K562 (cell line): ENCODE results near the gene LY6G6C. TPM values are rescaled to one million over a fixed set of nuclear protein-coding genes. Genes with fewer than 3 reads are reported as not detected.
A peak's percentile ranks its signal among the peaks of the same experiment; 100 is the strongest.

Source experiments
- AFF4 ChIP-seq: sonication (generic); formaldehyde crosslinking; IDR thresholded peaks from 2 replicates; pipeline ENCODE4 v1.8.0; 2023; ENCODE audit warnings: mild to moderate bottlenecking, missing genetic modification reagents
- ARID3B ChIP-seq: fragments of 250-450 bp; sonication (Bioruptor Pico); IDR thresholded peaks from 2 replicates; pipeline ENCODE4 v1.4.0; 2020; ENCODE audit warnings: borderline replicate concordance
- GMEB1 ChIP-seq: fragments of 250-450 bp; sonication (Bioruptor Pico); IDR thresholded peaks from 2 replicates; pipeline ENCODE4 v1.4.0; 2020; ENCODE audit warnings: mild to moderate bottlenecking
- MLX ChIP-seq, 2 experiments: fragments of 450-650 bp in 1 of 2; sonication (generic) in 1 of 2; formaldehyde crosslinking; conservative IDR thresholded peaks; 2 replicates each; pipeline versions ENCODE4 v1.4.0 to v1.8.1; 2020 to 2022; ENCODE audit warnings: mild to moderate bottlenecking in 1 of 2, missing genetic modification reagents in 1 of 2
- REST ChIP-seq, 2 experiments: fragments of 450-650 bp; formaldehyde crosslinking in 1 of 2; IDR thresholded peaks; 2 replicates each; pipeline versions ENCODE4 v1.4.0 to v1.6.1; 2014 to 2020; ENCODE audit warnings: mild to moderate bottlenecking in 2 of 2, borderline replicate concordance in 1 of 2, low read depth in 1 of 2
- ZNF639 ChIP-seq, 2 experiments: fragments of 200-800 bp in 1 of 2; sonication (Bioruptor generic) in 1 of 2; sonication (generic) in 1 of 2; formaldehyde crosslinking in 1 of 2; IDR thresholded peaks in 1 of 2; conservative IDR thresholded peaks in 1 of 2; 2 replicates each; pipeline versions ENCODE4 v1.5.0 to v1.6.1; 2016 to 2020; ENCODE audit warnings: missing compliant biosample characterization in 1 of 2, missing genetic modification characterization in 1 of 2, missing genetic modification reagents in 1 of 2
- polyA plus RNA-seq, 8 experiments: library from polyadenylated mRNA; depleted of rRNA in 4 of 8; stranded (reverse) in 5 of 8; unstranded in 3 of 8; fragments of >200 nt; fragmentation: Nextera tagmentation in 2 of 8; fragmentation: Illumina TruSeq in 1 of 8; extraction: Ambion mirVana in 2 of 8; extraction: Trizol in 1 of 8; gene quantifications; 2 replicates each; pipeline versions ENCODE4 v1.2.1 to v1.2.3, GENCODE V29; 2011 to 2014; ENCODE audit warnings: inconsistent platforms in 1 of 8, missing spikeins in 1 of 8
- total RNA-seq, 7 experiments: library from RNA; depleted of rRNA in 6 of 7; stranded (reverse); fragments of >200 nt in 6 of 7; fragmentation: Illumina TruSeq in 2 of 7; extraction: Trizol in 2 of 7; gene quantifications; 2 replicates each; pipeline versions ENCODE4 v1.2.1 to v1.2.3, GENCODE V29; 2011 to 2021; ENCODE audit warnings: low replicate concordance in 1 of 7

Gene LY6G6C
- total and polyA plus RNA-seq, 9 of the 15 experiments (the other 6 are each of a cell fraction or from before 2014, with no cell fraction given): 0.06 to 0.20 TPM; not detected in 7

- no peak for TF ChIP-seq ZNF639 (CRISPR knock-in tag; conservative IDR thresholded peaks at IDR 0.05 in 1 of 2, IDR thresholded peaks at IDR 0.05 in 1 of 2)
- peak; percentile 97 for TF ChIP-seq REST (IDR thresholded peaks at IDR 0.05; ENCODE audit: borderline replicate concordance)
- no peak for TF ChIP-seq REST (CRISPR knock-in tag; IDR thresholded peaks at IDR 0.05; ENCODE audit: low read depth)
- peak; percentile 37; the same call in 1 of the 2 replicates for TF ChIP-seq GMEB1 (CRISPR knock-in tag)
- TF ChIP-seq AFF4 (CRISPR knock-in tag): no peak
- TF ChIP-seq ARID3B: no peak
- TF ChIP-seq MLX (CRISPR knock-in tag; conservative IDR thresholded peaks at IDR 0.05): peak in 1 of 2 experiments; percentile 89; a peak in 1 of 4 replicates
Measured at GRCh38 chr6:31769684-31770371, 48.3 kb upstream of the LY6G6C start (continued).
